Dendritic cell treated with granulocyte-macrophage colony-stimulating factor and Interleukin-4, amounts not matched to agents 40 ng/mL and 50 ng/mL, for 4 days (primary cell): Measurements from ENCODE around the gene TRIO.
A peak's percentile ranks its signal among the peaks of the same experiment; 100 is the strongest.

Source experiments
- H3K27ac Mint-ChIP-seq: one replicate; pipeline ENCODE4 v1.8.0; 2022; ENCODE audit warnings: mild to moderate bottlenecking, mixed read lengths
- H3K27me3 Mint-ChIP-seq: one replicate; pipeline ENCODE4 v1.8.0; 2022; ENCODE audit warnings: mild to moderate bottlenecking, mixed read lengths
- H3K36me3 Mint-ChIP-seq: one replicate; pipeline ENCODE4 v1.8.0; 2022; ENCODE audit warnings: low read depth, mixed read lengths
- H3K4me1 Mint-ChIP-seq: one replicate; pipeline ENCODE4 v1.8.0; 2022; ENCODE audit warnings: low read depth, mixed read lengths
- H3K4me3 Mint-ChIP-seq: one replicate; pipeline ENCODE4 v1.8.0; 2022; ENCODE audit warnings: mild to moderate bottlenecking, moderate library complexity, mixed read lengths
- H3K9me3 Mint-ChIP-seq: one replicate; pipeline ENCODE4 v1.8.0; 2022; ENCODE audit warnings: mixed read lengths
- intact Hi-C: fragments of 100-400 bp; cut with micrococcal nuclease; formaldehyde crosslinking; loops from one replicate; pipeline ENCODE4 v1.15.0; 2022

TRIO gene

GRCh38 chr5:14322437-14323187 lies 179.5 kb downstream of the TRIO start:
- Mint-ChIP-seq H3K9me3 (peaks cover 14% of the 10 kb centered on the region), H3K27me3 (no peaks in the 10 kb centered on the region), H3K27ac (no peak overlapping the region), H3K4me3 (no peak overlapping the region), H3K4me1 (peaks cover 6% of the 10 kb centered on the region), H3K36me3 (peaks cover 65% of the 10 kb centered on the region)
- intact Hi-C loops: no loop called here

- no peaks in the 10 kb centered on the region for H3K27me3 Mint-ChIP-seq
- no peak overlapping the region for H3K27ac Mint-ChIP-seq
- H3K4me1 Mint-ChIP-seq: peaks cover 6% of the 10 kb centered on the region
- intact Hi-C loops: no loop called here
- peaks cover 14% of the 10 kb centered on the region for H3K9me3 Mint-ChIP-seq
- H3K36me3 Mint-ChIP-seq: peaks cover 56% of the 10 kb centered on the region
- no peak overlapping the region for H3K4me3 Mint-ChIP-seq
These were observed 180.3 kb downstream of the TRIO start for GRCh38 chr5:14323466-14323865.

GRCh38 chr5:14325369-14325768 lies 182.2 kb downstream of the TRIO start:
- Mint-ChIP-seq H3K4me3 (no peak overlapping the region), H3K27ac (no peak overlapping the region), H3K36me3 (peaks cover 40% of the 10 kb centered on the region), H3K27me3 (no peaks in the 10 kb centered on the region), H3K9me3 (peaks cover 14% of the 10 kb centered on the region), H3K4me1 (peaks cover 18% of the 10 kb centered on the region)
- intact Hi-C loops: loop anchor here (5.0 kb wide), 1 partner anchor 37 kb away; no protein-coding TSS in a partner anchor

GRCh38 chr5:14326035-14326903 lies 183.1 kb downstream of the TRIO start:
- H3K9me3 Mint-ChIP-seq: peaks cover 6% of the 10 kb centered on the region
- H3K27me3 Mint-ChIP-seq: no peaks in the 10 kb centered on the region
- intact Hi-C loops: loop anchor here (5.0 kb wide), 1 partner anchor 36 kb away; no protein-coding TSS in a partner anchor
- H3K4me1 Mint-ChIP-seq: peaks cover 27% of the 10 kb centered on the region
- H3K36me3 Mint-ChIP-seq: peaks cover 32% of the 10 kb centered on the region
- no peak overlapping the region for H3K4me3 Mint-ChIP-seq
- H3K27ac Mint-ChIP-seq: no peak overlapping the region

- peaks cover 19% of the 10 kb centered on the region for H3K36me3 Mint-ChIP-seq
- H3K4me1 Mint-ChIP-seq: peaks cover 37% of the 10 kb centered on the region
- intact Hi-C loops: loop anchor here (5.0 kb wide), 1 partner anchor 35 kb away; no protein-coding TSS in a partner anchor
- no peak overlapping the region for H3K27ac Mint-ChIP-seq
- H3K9me3 Mint-ChIP-seq: no peaks in the 10 kb centered on the region
- H3K4me3 Mint-ChIP-seq: no peak overlapping the region
- no peaks in the 10 kb centered on the region for H3K27me3 Mint-ChIP-seq
These were observed 184.5 kb downstream of the TRIO start for GRCh38 chr5:14327624-14328023.

GRCh38 chr5:14328144-14328543 lies 185.0 kb downstream of the TRIO start:
- Mint-ChIP-seq H3K9me3 (no peaks in the 10 kb centered on the region), H3K27me3 (no peaks in the 10 kb centered on the region), H3K36me3 (peaks cover 18% of the 10 kb centered on the region), H3K4me1 (peaks cover 42% of the 10 kb centered on the region), H3K4me3 (no peak overlapping the region), H3K27ac (no peak overlapping the region)
- intact Hi-C loops: loop anchor here (5.0 kb wide), 1 partner anchor 34 kb away; no protein-coding TSS in a partner anchor

GRCh38 chr5:14330291-14330690 lies 187.1 kb downstream of the TRIO start:
- H3K27ac Mint-ChIP-seq: peak overlapping the region; percentile 80
- H3K27me3 Mint-ChIP-seq: no peaks in the 10 kb centered on the region
- intact Hi-C loops: no loop called here
- no peak overlapping the region for H3K4me3 Mint-ChIP-seq
- H3K4me1 Mint-ChIP-seq: peaks cover 62% of the 10 kb centered on the region
- no peaks in the 10 kb centered on the region for H3K9me3 Mint-ChIP-seq
- H3K36me3 Mint-ChIP-seq: peaks cover 29% of the 10 kb centered on the region

GRCh38 chr5:14330729-14331385 lies 187.7 kb downstream of the TRIO start:
- no peaks in the 10 kb centered on the region for H3K9me3 Mint-ChIP-seq
- no peaks in the 10 kb centered on the region for H3K27me3 Mint-ChIP-seq
- intact Hi-C loops: no loop called here
- peak overlapping the region; percentile 80 for H3K27ac Mint-ChIP-seq
- H3K4me1 Mint-ChIP-seq: peaks cover 65% of the 10 kb centered on the region
- peaks cover 31% of the 10 kb centered on the region for H3K36me3 Mint-ChIP-seq
- peak overlapping the region; percentile 43 for H3K4me3 Mint-ChIP-seq

GRCh38 chr5:14331386-14331781 lies 188.2 kb downstream of the TRIO start:
- intact Hi-C loops: no loop called here
- Mint-ChIP-seq H3K9me3 (no peaks in the 10 kb centered on the region), H3K4me1 (peaks cover 62% of the 10 kb centered on the region), H3K4me3 (peak overlapping the region; percentile 40), H3K27me3 (no peaks in the 10 kb centered on the region), H3K36me3 (peaks cover 36% of the 10 kb centered on the region), H3K27ac (peak overlapping the region; percentile 80)

GRCh38 chr5:14332038-14332631 lies 189.0 kb downstream of the TRIO start:
- peaks cover 59% of the 10 kb centered on the region for H3K4me1 Mint-ChIP-seq
- intact Hi-C loops: no loop called here
- H3K4me3 Mint-ChIP-seq: peak overlapping the region; percentile 40
- peaks cover 44% of the 10 kb centered on the region for H3K36me3 Mint-ChIP-seq
- H3K27me3 Mint-ChIP-seq: no peaks in the 10 kb centered on the region
- no peaks in the 10 kb centered on the region for H3K9me3 Mint-ChIP-seq
- H3K27ac Mint-ChIP-seq: peak overlapping the region; percentile 80

GRCh38 chr5:14332746-14333145 lies 189.6 kb downstream of the TRIO start:
- Mint-ChIP-seq H3K4me1 (peaks cover 59% of the 10 kb centered on the region), H3K36me3 (peaks cover 50% of the 10 kb centered on the region), H3K27me3 (no peaks in the 10 kb centered on the region), H3K9me3 (no peaks in the 10 kb centered on the region), H3K27ac (no peak overlapping the region), H3K4me3 (no peak overlapping the region)
- intact Hi-C loops: loop anchor here (1.0 kb wide), 1 partner anchor 9 kb away; no protein-coding TSS in a partner anchor

GRCh38 chr5:14337593-14337992 lies 194.5 kb downstream of the TRIO start:
- no peaks in the 10 kb centered on the region for H3K9me3 Mint-ChIP-seq
- intact Hi-C loops: no loop called here
- H3K27me3 Mint-ChIP-seq: no peaks in the 10 kb centered on the region
- no peak overlapping the region for H3K4me3 Mint-ChIP-seq
- peaks cover 70% of the 10 kb centered on the region for H3K36me3 Mint-ChIP-seq
- peak overlapping the region; percentile 49 for H3K27ac Mint-ChIP-seq
- peaks cover 56% of the 10 kb centered on the region for H3K4me1 Mint-ChIP-seq

- H3K27ac Mint-ChIP-seq: no peak overlapping the region
- H3K36me3 Mint-ChIP-seq: peaks cover 54% of the 10 kb centered on the region
- intact Hi-C loops: no loop called here
- H3K27me3 Mint-ChIP-seq: no peaks in the 10 kb centered on the region
- H3K9me3 Mint-ChIP-seq: no peaks in the 10 kb centered on the region
- no peak overlapping the region for H3K4me3 Mint-ChIP-seq
- H3K4me1 Mint-ChIP-seq: peaks cover 52% of the 10 kb centered on the region
These were observed 196.3 kb downstream of the TRIO start for GRCh38 chr5:14339468-14339867.
